MM.1S (cell line): Measurements from ENCODE around the gene XRCC6.

Experiments used
- DNase-seq: peaks from one replicate; pipeline ENCODE4 v3.0.0-alpha.2; 2015
- H2AFZ ChIP-seq: fragments of 300-600 bp; sonication (generic); 2 replicates; pipeline ENCODE4 v1.6.0; 2016; ENCODE audit warnings: antibody characterized with exemption, low read length
- H3F3A ChIP-seq: fragments of 300-600 bp; sonication (generic); 2 replicates; pipeline ENCODE4 v1.6.1; 2016; ENCODE audit warnings: mild to moderate bottlenecking, antibody characterized with exemption, low read length, moderate library complexity, mixed read lengths; ENCODE audit not compliant: insufficient read depth
- H3K27ac ChIP-seq: fragments of 300-600 bp; sonication (generic); 2 replicates; pipeline ENCODE4 v1.5.1; 2016; ENCODE audit warnings: mild to moderate bottlenecking, low read length
- H3K27me3 ChIP-seq: fragments of 300-600 bp; sonication (generic); replicated peaks from 2 replicates; pipeline ENCODE4 v1.6.0; 2016; ENCODE audit warnings: low read length; ENCODE audit not compliant: insufficient read depth
- H3K36me3 ChIP-seq: fragments of 300-600 bp; sonication (generic); replicated peaks from 2 replicates; pipeline ENCODE4 v1.6.1; 2016; ENCODE audit warnings: mild to moderate bottlenecking, low read length, mixed read lengths; ENCODE audit not compliant: insufficient read depth
- H3K4me1 ChIP-seq: fragments of 300-600 bp; sonication (generic); 2 replicates; pipeline ENCODE4 v1.6.1; 2016; ENCODE audit warnings: low read length, mixed read lengths
- H3K4me2 ChIP-seq: fragments of 300-600 bp; sonication (generic); 2 replicates; pipeline ENCODE4 v1.6.0; 2016; ENCODE audit warnings: low read depth, low read length
- H3K4me3 ChIP-seq: fragments of 300-600 bp; sonication (generic); 2 replicates; pipeline ENCODE4 v1.5.1; 2016; ENCODE audit warnings: low read length, mixed read lengths
- H3K79me2 ChIP-seq: fragments of 300-600 bp; sonication (generic); 2 replicates; pipeline ENCODE4 v1.6.1; 2016; ENCODE audit warnings: mixed run types, low read length, mixed read lengths
- H3K9ac ChIP-seq: fragments of 300-600 bp; sonication (generic); 2 replicates; pipeline ENCODE4 v1.6.1; 2016; ENCODE audit warnings: low read length, mixed read lengths
- H3K9me2 ChIP-seq: fragments of 300-600 bp; sonication (generic); replicated peaks from 2 replicates; pipeline ENCODE4 v1.6.1; 2016; ENCODE audit warnings: mild to moderate bottlenecking, low read length, mixed read lengths; ENCODE audit not compliant: insufficient read depth
- H3K9me3 ChIP-seq: fragments of 300-600 bp; sonication (generic); replicated peaks from 2 replicates; pipeline ENCODE4 v1.6.1; 2016; ENCODE audit warnings: mild to moderate bottlenecking, low read length, mixed read lengths; ENCODE audit not compliant: insufficient read depth
- H4K20me1 ChIP-seq: fragments of 300-600 bp; sonication (generic); 2 replicates; pipeline ENCODE4 v1.6.1; 2016; ENCODE audit warnings: mild to moderate bottlenecking, low read length, moderate library complexity, mixed read lengths; ENCODE audit not compliant: insufficient read depth
- EZH2 ChIP-seq: fragments of 300-600 bp; sonication (generic); optimal IDR thresholded peaks from 2 replicates; pipeline ENCODE3; 2017; ENCODE audit warnings: low read depth, mild to moderate bottlenecking, antibody characterized with exemption, low read length, mixed read lengths
- EZH2phosphoT487 ChIP-seq: fragments of 300-600 bp; sonication (generic); IDR thresholded peaks from 2 replicates; pipeline ENCODE4 v1.6.1; 2018; ENCODE audit warnings: antibody characterized with exemption, low read length
- TF ChIP-seq, protein P1 (sequence below): fragments of 300-600 bp; sonication (generic); IDR thresholded peaks from 2 replicates; pipeline ENCODE4 v1.5.1; 2016; ENCODE audit warnings: antibody characterized with exemption, low read length, mixed read lengths

Gene XRCC6

DNA sequence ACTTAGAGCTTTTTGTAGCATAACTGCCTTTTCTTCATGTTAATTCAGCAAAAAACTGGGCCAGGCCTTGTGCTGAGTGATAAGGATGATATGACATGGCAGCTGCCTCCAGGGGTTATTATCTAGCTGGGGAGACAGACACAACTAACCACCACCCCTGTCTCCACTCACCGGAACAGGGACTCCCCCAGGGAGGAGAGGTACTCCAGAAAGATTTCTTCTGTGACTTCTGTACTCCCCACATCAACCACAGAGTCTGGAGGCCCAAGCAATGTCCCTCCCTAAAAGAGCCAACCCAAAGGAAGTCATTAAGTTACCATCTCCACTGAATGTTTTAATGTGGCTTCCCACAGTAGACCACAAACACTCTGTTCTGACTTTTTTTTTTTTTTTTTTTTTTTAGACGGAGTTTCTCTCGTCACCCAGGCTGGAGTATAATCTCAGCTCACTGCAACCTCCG, 17.2 kb upstream of the XRCC6 start:
- no peaks in the 10 kb centered on the region for H3K79me2 ChIP-seq
- no peaks in the 10 kb centered on the region for H3K27me3 ChIP-seq
- DNase-seq, result peak; percentile 68
- TF ChIP-seq EZH2 (no peak), EZH2phosphoT487 (no peak)
- TF ChIP-seq, protein P1, sequence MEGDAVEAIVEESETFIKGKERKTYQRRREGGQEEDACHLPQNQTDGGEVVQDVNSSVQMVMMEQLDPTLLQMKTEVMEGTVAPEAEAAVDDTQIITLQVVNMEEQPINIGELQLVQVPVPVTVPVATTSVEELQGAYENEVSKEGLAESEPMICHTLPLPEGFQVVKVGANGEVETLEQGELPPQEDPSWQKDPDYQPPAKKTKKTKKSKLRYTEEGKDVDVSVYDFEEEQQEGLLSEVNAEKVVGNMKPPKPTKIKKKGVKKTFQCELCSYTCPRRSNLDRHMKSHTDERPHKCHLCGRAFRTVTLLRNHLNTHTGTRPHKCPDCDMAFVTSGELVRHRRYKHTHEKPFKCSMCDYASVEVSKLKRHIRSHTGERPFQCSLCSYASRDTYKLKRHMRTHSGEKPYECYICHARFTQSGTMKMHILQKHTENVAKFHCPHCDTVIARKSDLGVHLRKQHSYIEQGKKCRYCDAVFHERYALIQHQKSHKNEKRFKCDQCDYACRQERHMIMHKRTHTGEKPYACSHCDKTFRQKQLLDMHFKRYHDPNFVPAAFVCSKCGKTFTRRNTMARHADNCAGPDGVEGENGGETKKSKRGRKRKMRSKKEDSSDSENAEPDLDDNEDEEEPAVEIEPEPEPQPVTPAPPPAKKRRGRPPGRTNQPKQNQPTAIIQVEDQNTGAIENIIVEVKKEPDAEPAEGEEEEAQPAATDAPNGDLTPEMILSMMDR, result no peak
- no peaks in the 10 kb centered on the region for H3K9me3 ChIP-seq
- no peak overlapping the region for H3K27ac ChIP-seq
- no peaks in the 10 kb centered on the region; the same call in 1 of the 2 replicates for H3F3A ChIP-seq
- H2AFZ ChIP-seq, result no peak overlapping the region
- no peak overlapping the region for H3K4me3 ChIP-seq
- H3K36me3 ChIP-seq, result no peaks in the 10 kb centered on the region; the same call in 1 of the 2 replicates
- H3K4me2 ChIP-seq, result no peak overlapping the region
- H3K4me1 ChIP-seq, result no peaks in the 10 kb centered on the region
- H3K9me2 ChIP-seq, result no peaks in the 10 kb centered on the region
- no peak overlapping the region for H3K9ac ChIP-seq
- H4K20me1 ChIP-seq, result no peaks in the 10 kb centered on the region

DNA sequence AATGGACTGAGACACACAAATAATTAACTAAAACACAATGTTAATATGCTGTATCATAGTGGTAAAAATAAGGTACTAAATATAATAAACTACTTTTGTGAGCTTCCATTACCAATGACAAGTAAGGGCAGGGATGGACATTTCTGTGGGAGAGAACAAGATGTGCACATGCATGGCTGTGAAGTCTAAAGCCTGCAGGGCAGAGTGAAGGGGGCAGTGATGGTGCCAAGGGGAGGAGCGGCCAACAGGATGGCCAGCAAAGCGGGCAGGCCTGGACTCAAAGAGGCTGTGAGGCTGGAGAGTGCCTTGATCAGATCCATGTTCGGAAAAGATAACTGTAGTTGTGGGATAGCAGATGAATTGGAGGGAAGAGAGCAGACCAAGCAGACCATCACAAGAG, 12.7 kb upstream of the XRCC6 start:
- DNase-seq, result no peak
- TF ChIP-seq, protein P1, result no peak
- TF ChIP-seq EZH2 (no peak), EZH2phosphoT487 (no peak)
- H3K27ac ChIP-seq, result no peak overlapping the region
- no peaks in the 10 kb centered on the region for H3K4me1 ChIP-seq
- H3F3A ChIP-seq, result no peaks in the 10 kb centered on the region; the same call in 1 of the 2 replicates
- H3K4me3 ChIP-seq, result no peak overlapping the region
- no peaks in the 10 kb centered on the region for H3K9me2 ChIP-seq
- H3K9ac ChIP-seq, result no peak overlapping the region
- H3K27me3 ChIP-seq, result no peaks in the 10 kb centered on the region
- no peaks in the 10 kb centered on the region for H3K9me3 ChIP-seq
- H3K79me2 ChIP-seq, result peaks cover 7% of the 10 kb centered on the region; the same call in 1 of the 2 replicates
- H3K4me2 ChIP-seq, result no peak overlapping the region
- H4K20me1 ChIP-seq, result no peaks in the 10 kb centered on the region
- H3K36me3 ChIP-seq, result no peaks in the 10 kb centered on the region; the same call in 1 of the 2 replicates
- no peak overlapping the region for H2AFZ ChIP-seq

DNA sequence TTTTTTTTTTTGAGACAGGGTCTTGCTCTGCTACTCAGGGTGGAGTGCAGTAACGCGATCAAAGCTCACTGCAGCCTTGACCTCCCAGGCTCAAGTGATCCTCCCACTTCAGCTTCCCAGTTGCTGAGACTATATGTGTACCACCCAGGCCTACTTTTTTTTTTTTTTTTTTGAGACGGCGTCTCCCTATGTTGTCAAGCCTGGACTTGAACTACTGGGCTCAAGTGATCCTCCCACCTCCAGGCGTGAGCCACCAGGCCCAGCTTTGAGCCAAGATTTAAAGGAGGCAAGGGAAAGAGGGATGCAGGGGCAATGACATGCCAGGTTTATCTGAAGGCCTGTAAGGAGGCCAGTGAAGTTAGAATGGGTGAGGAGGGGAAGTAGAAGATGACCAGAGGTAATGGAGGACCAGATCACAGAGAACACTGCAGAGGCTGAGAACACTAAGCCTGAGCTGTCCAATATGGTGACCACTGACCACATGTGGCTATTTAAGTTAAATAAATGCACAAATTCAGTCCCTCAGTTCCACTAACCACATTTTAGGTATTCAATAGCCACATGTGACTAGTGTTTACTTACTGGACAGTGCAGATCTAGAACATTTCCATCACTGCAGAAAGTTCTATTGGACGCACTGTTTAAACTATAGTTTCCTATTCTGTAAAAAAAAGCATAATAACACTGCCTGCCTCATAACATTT, 8.3 kb upstream of the XRCC6 start:
- H3K9me2 ChIP-seq, result no peaks in the 10 kb centered on the region
- peaks cover 40% of the 10 kb centered on the region for H3K79me2 ChIP-seq
- no peak overlapping the region for H3K27ac ChIP-seq
- no peaks in the 10 kb centered on the region for H3K36me3 ChIP-seq
- H3K27me3 ChIP-seq, result no peaks in the 10 kb centered on the region
- no peak overlapping the region for H3K9ac ChIP-seq
- no peaks in the 10 kb centered on the region for H3F3A ChIP-seq
- TF ChIP-seq EZH2phosphoT487 (no peak), EZH2 (no peak)
- TF ChIP-seq, protein P1, result no peak
- no peaks in the 10 kb centered on the region for H3K9me3 ChIP-seq
- H3K4me2 ChIP-seq, result no peak overlapping the region
- no peaks in the 10 kb centered on the region for H4K20me1 ChIP-seq
- H3K4me3 ChIP-seq, result no peak overlapping the region
- no peak overlapping the region for H2AFZ ChIP-seq
- H3K4me1 ChIP-seq, result peaks cover 3% of the 10 kb centered on the region; the same call in 1 of the 2 replicates
- DNase-seq, result no peak
